VCaP (cell line): ENCODE data around the gene TMEM255A.

Source experiments
- H3K27ac ChIP-seq: fragments of 450-650 bp; 2 replicates; pipeline ENCODE4 v1.5.1; 2017
- CTCF ChIP-seq: fragments of 450-650 bp; conservative IDR thresholded peaks from 2 replicates; pipeline ENCODE4 v1.5.1; 2017; ENCODE audit warnings: mild to moderate bottlenecking, moderate library complexity

Gene TMEM255A

GRCh38 chrX:120316587-120317283 lies 5.5 kb upstream of the TMEM255A start:
- no peak for TF ChIP-seq CTCF
- H3K27ac ChIP-seq = no peak overlapping the region

GRCh38 chrX:120315776-120316175 lies 4.5 kb upstream of the TMEM255A start:
- no peak overlapping the region for H3K27ac ChIP-seq
- no peak for TF ChIP-seq CTCF

- H3K27ac ChIP-seq = no peak overlapping the region
- no peak for TF ChIP-seq CTCF
Measured at GRCh38 chrX:120311727-120312063, 434 bp upstream of the TMEM255A start.

- no peak overlapping the region for H3K27ac ChIP-seq
- TF ChIP-seq CTCF = no peak
Measured at GRCh38 chrX:120309873-120310705, 1.2 kb downstream of the TMEM255A start.

GRCh38 chrX:120308959-120309872 lies 2.0 kb downstream of the TMEM255A start:
- peak; percentile 48 for TF ChIP-seq CTCF
- no peak overlapping the region for H3K27ac ChIP-seq

GRCh38 chrX:120308558-120308957 lies 2.7 kb downstream of the TMEM255A start:
- TF ChIP-seq CTCF = no peak

GRCh38 chrX:120306630-120307029 lies 4.6 kb downstream of the TMEM255A start:
- no peak for TF ChIP-seq CTCF
- H3K27ac ChIP-seq = no peak overlapping the region

More at GRCh38 chrX:120308558-120308957, 2.7 kb downstream of the TMEM255A start:
- H3K27ac ChIP-seq = no peak overlapping the region
